Pancreas (tissue), 10 donors: ENCODE measurements around the gene DOCK11. TPM values are rescaled to one million over a fixed set of nuclear protein-coding genes. Genes with fewer than 3 reads are reported as not detected.
A peak's percentile ranks its signal among the peaks of the same experiment; 100 is the strongest.

Source experiments
- ATAC-seq, 4 donors: fragments of 200-7000 bp; cut with Tn5 transposase; one replicate each; pipeline versions ENCODE4 v1.8.0 to v1.9.1; 2020; ENCODE audit warnings: mild to moderate bottlenecking in 4 of 4, moderate library complexity in 4 of 4
- DNase-seq, 6 donors: peaks; one replicate each; pipeline ENCODE4 v3.0.0-alpha.2; 2020
- FAIRE-seq: peaks from 2 replicates; lab custom pipeline; 2012; peaks lifted over from hg19 to GRCh38; lab: Jason Lieb, UNC
- H3K27ac ChIP-seq, 4 donors: fragments of 200-600 bp; sonication (generic); 1 replicate in 3 of 4; 2 replicates in 1 of 4; pipeline versions ENCODE4 v1.5.0 to v1.8.0; 2020
- H3K27me3 ChIP-seq, 4 donors: fragments of 200-600 bp; one replicate each; pipeline ENCODE4 v1.8.0; 2021
- H3K36me3 ChIP-seq, 3 donors: fragments of 200-600 bp; sonication (generic) in 1 of 3; one replicate each; pipeline versions ENCODE4 v1.5.0 to v1.8.0; 2020 to 2021
- H3K4me1 ChIP-seq, 3 donors: fragments of 200-600 bp; one replicate each; pipeline ENCODE4 v1.8.0; 2021
- H3K4me3 ChIP-seq, 4 donors: fragments of 200-600 bp; sonication (generic) in 2 of 4; one replicate each; pipeline versions ENCODE4 v1.5.0 to v1.8.0; 2020 to 2021
- H3K9me3 ChIP-seq, 4 donors: fragments of 200-600 bp; one replicate each; pipeline ENCODE4 v1.8.0; 2021
- WGBS, 2 donors: extraction: QIAGEN DNeasy Blood & Tissue Kit; methylation state at CpG; one replicate each; pipeline ENCODE4 v1.1.7; 2013; 5-methylcytosine and 5-hydroxymethylcytosine counted together
- intact Hi-C, 3 donors: fragments of 100-400 bp; cut with DNase I; formaldehyde crosslinking; loops; one replicate each; pipeline versions ENCODE4 v1.11.1 to v1.14.2; 2022
- polyA plus RNA-seq, 2 donors: library from polyadenylated mRNA; stranded (reverse); fragments of 200-250 nt; gene quantifications; one replicate each; pipeline ENCODE4 v1.2.3, GENCODE V29; 2013
- total RNA-seq, 6 donors: library from RNA; stranded (reverse); fragmentation: NEBNext Ultra II Directional in 4 of 6; extraction: Animal tissue kit (Norgen Biotek cat#: 25700) in 4 of 6; gene quantifications; one replicate each; pipeline versions ENCODE4 v1.2.1 to v1.2.4, GENCODE V29; 2021 to 2023
- TF ChIP-seq, protein P1 (sequence below), 4 donors: fragments of 200-600 bp; sonication (generic) in 3 of 4; IDR thresholded peaks; one replicate each; pipeline versions ENCODE4 v1.5.0 to v1.8.0; 2021; ENCODE audit warnings: antibody characterized with exemption in 4 of 4
- donor health status: healthy with polysubstance abuse.
- donor health status: DM: no; HTN: no; CAD: no; lungs with moderate emphysema.
- donor health status: DM: no; HTN: no; CAD: no.
- donor health status: control.
- donor health status: control.
- donor health status: Bipolar disorder and iron deficiency.
- donor health status: DM: yes; HTN: yes; CAD: no.
- donor health status: DM: no; HTN: no; CAD: no.
- donor health status: DM: no; HTN: no; CAD: no.
- donor health status: DM: yes; HTN: yes; CAD: no.

DOCK11 gene
- total and polyA plus RNA-seq, 8 donors = 0.65 to 8.1 (median 2.4) TPM

DNA sequence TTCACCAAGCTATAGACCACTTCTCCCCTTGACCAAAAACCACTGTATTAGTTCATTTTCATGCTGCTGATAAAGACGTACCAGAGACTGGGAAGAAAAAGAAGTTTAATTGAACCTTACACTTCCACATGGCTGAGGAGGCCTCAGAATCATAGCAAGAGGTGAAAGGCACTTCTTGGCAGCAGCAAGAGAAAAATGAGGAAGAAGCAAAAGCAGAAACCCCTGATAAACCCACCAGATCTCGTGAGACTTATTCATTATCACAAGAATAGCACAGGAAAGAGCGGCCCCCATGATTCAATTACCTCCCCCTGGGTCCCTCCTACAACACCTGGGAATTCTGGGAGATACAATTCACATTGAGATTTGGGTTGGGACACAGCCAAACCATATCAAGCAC is 97.8 kb downstream of the DOCK11 start:
- TF ChIP-seq, protein P1, sequence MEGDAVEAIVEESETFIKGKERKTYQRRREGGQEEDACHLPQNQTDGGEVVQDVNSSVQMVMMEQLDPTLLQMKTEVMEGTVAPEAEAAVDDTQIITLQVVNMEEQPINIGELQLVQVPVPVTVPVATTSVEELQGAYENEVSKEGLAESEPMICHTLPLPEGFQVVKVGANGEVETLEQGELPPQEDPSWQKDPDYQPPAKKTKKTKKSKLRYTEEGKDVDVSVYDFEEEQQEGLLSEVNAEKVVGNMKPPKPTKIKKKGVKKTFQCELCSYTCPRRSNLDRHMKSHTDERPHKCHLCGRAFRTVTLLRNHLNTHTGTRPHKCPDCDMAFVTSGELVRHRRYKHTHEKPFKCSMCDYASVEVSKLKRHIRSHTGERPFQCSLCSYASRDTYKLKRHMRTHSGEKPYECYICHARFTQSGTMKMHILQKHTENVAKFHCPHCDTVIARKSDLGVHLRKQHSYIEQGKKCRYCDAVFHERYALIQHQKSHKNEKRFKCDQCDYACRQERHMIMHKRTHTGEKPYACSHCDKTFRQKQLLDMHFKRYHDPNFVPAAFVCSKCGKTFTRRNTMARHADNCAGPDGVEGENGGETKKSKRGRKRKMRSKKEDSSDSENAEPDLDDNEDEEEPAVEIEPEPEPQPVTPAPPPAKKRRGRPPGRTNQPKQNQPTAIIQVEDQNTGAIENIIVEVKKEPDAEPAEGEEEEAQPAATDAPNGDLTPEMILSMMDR (IDR thresholded peaks at IDR 0.05) = no peak

DNA sequence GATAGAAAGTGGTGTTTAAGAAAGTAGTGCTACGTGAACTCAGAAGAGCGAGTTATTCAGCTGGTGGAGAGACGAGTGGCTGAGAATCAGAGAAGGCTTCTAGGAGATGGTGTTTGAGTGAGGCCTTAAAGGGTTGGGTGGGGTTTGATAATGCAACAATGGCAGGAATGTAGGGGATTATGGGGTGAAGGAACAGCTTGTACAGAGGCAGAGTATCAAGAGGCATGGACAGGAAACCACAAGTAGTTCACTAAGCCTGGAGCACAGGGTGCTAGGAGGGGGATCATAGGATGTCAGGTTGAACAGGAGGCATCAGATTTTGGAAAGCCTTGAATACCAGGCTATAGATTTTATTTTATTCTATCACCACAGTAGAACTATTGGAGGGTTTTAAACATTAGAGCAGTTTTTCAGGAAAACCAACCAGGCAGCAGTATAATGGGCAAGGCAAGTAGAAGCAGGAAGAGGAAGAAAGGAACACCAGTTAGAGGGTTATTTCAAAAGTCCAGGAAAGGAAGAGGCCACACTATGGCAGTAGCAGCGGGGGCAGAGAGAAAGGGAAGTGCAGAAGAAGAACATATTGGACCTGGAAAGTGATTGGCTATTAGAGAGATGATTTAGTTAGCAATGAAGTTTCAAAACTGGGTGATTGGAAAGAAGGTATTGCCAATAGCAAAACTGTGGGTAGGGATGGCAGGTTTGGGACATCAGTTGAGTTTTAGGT is 99.2 kb downstream of the DOCK11 start:
- no peaks in the 10 kb centered on the region for H3K27me3 ChIP-seq
- WGBS, 2 donors = 69 to 85% methylated on average over 4 of the region's 4 CpGs
- FAIRE-seq (no peak), DNase-seq (no peak), ATAC-seq (peak in 1 of 4 donors; percentile 47)
- H3K9me3 ChIP-seq = no peaks in the 10 kb centered on the region
- no peak overlapping the region for H3K4me3 ChIP-seq
- no peaks in the 10 kb centered on the region for H3K4me1 ChIP-seq
- no peak overlapping the region for H3K27ac ChIP-seq
- H3K36me3 ChIP-seq = no peaks in the 10 kb centered on the region
- TF ChIP-seq, protein P1 (IDR thresholded peaks at IDR 0.05) = no peak
- intact Hi-C loops = no loop called here

More for the DNA sequence above, 97.8 kb downstream of the DOCK11 start:
- DNase-seq (no peak), FAIRE-seq (no peak), ATAC-seq (no peak)
- 47 to 68% methylated on average over 3 of the region's 3 CpGs for WGBS, 2 donors
- no peak overlapping the region for H3K4me3 ChIP-seq
- intact Hi-C loops = no loop called here
- H3K4me1 ChIP-seq = no peaks in the 10 kb centered on the region
- H3K27ac ChIP-seq = no peak overlapping the region
- no peaks in the 10 kb centered on the region for H3K9me3 ChIP-seq
- H3K36me3 ChIP-seq = no peaks in the 10 kb centered on the region
- H3K27me3 ChIP-seq = no peaks in the 10 kb centered on the region

GRCh38 chrX:118595501-118596042 is 100.0 kb downstream of the DOCK11 start:
- TF ChIP-seq, protein P1 (IDR thresholded peaks at IDR 0.05) = no peak
- ATAC-seq (peak in 1 of 4 donors; percentile 29), DNase-seq (no peak), FAIRE-seq (no peak)
- Histone ChIP-seq H3K27me3 (no peaks in the 10 kb centered on the region), H3K4me3 (no peak overlapping the region), H3K27ac (no peak overlapping the region), H3K9me3 (no peaks in the 10 kb centered on the region), H3K36me3 (no peaks in the 10 kb centered on the region), H3K4me1 (no peaks in the 10 kb centered on the region)
- WGBS, 2 donors = 64 to 76% methylated on average over 7 of the region's 7 CpGs
- intact Hi-C loops = no loop called here

GRCh38 chrX:118596390-118596789 is 100.8 kb downstream of the DOCK11 start:
- intact Hi-C loops = no loop called here
- H3K4me3 ChIP-seq = no peak overlapping the region
- no peaks in the 10 kb centered on the region for H3K9me3 ChIP-seq
- H3K4me1 ChIP-seq = no peaks in the 10 kb centered on the region
- TF ChIP-seq, protein P1 (IDR thresholded peaks at IDR 0.05) = no peak
- ATAC-seq (no peak), DNase-seq (no peak), FAIRE-seq (no peak)
- no peaks in the 10 kb centered on the region for H3K27me3 ChIP-seq
- no peaks in the 10 kb centered on the region for H3K36me3 ChIP-seq
- no peak overlapping the region for H3K27ac ChIP-seq

GRCh38 chrX:118603981-118604380 is 108.4 kb downstream of the DOCK11 start:
- Histone ChIP-seq H3K4me3 (no peak overlapping the region), H3K4me1 (no peaks in the 10 kb centered on the region), H3K27ac (no peak overlapping the region), H3K9me3 (no peaks in the 10 kb centered on the region), H3K36me3 (no peaks in the 10 kb centered on the region), H3K27me3 (peaks cover 0 to 7% (median 0%) of the 10 kb centered on the region in 4 donors)
- TF ChIP-seq, protein P1 (IDR thresholded peaks at IDR 0.05) = peak; percentile 65 to 88 (median 78)
- intact Hi-C loops = no loop called here
- ATAC-seq = peak; percentile 80 to 91 (median 86)
- FAIRE-seq = peak; percentile 93
- WGBS, 2 donors = 9 to 11% methylated on average over 7 of the region's 7 CpGs
- DNase-seq = peak in 3 of 6 donors; percentile 16 to 50 (median 26)
